H9 (cell line): ENCODE data around the gene CST9L. TPM values are rescaled to one million over a fixed set of nuclear protein-coding genes. Genes with fewer than 3 reads are reported as not detected.

ENCODE experiments used
- DNase-seq: peaks from one replicate; pipeline ENCODE4 v3.0.0-alpha.2; 2017
- H2AFZ ChIP-seq: one replicate; pipeline ENCODE4 v1.6.1; 2013; ENCODE audit warnings: mild to moderate bottlenecking, low read length, control low read depth, moderate library complexity
- H2AK5ac ChIP-seq: 2 replicates; pipeline ENCODE4 v1.6.1; 2013; ENCODE audit warnings: low read length, control low read depth, mixed read lengths; ENCODE audit not compliant: insufficient read length
- H2BK120ac ChIP-seq: one replicate; pipeline ENCODE4 v1.6.1; 2013; ENCODE audit warnings: low read depth, mild to moderate bottlenecking, low read length, control low read depth, inconsistent platforms; ENCODE audit not compliant: poor library complexity, severe bottlenecking
- H2BK12ac ChIP-seq: 2 replicates; pipeline ENCODE4 v1.6.1; 2013; ENCODE audit warnings: low read length, control low read depth, mixed read lengths, low read depth; ENCODE audit not compliant: insufficient read length
- H2BK15ac ChIP-seq: 2 replicates; pipeline ENCODE4 v1.6.1; 2013; ENCODE audit warnings: low read depth, low read length, control low read depth
- H2BK20ac ChIP-seq: one replicate; pipeline ENCODE4 v1.6.1; 2013; ENCODE audit warnings: low read depth, mild to moderate bottlenecking, low read length, control low read depth, inconsistent platforms; ENCODE audit not compliant: poor library complexity, severe bottlenecking
- H2BK5ac ChIP-seq: 2 replicates; pipeline ENCODE4 v1.6.1; 2013; ENCODE audit warnings: low read length, control low read depth, mixed read lengths; ENCODE audit not compliant: insufficient read length
- H3K14ac ChIP-seq: 2 replicates; pipeline ENCODE4 v1.6.1; 2013; ENCODE audit warnings: low read length, control low read depth; ENCODE audit not compliant: insufficient read depth
- H3K18ac ChIP-seq: 2 replicates; pipeline ENCODE4 v1.6.1; 2013; ENCODE audit warnings: low read depth, mild to moderate bottlenecking, mixed read lengths, low read length, control low read depth; ENCODE audit not compliant: insufficient read length
- H3K23ac ChIP-seq: 2 replicates; pipeline ENCODE4 v1.6.1; 2013; ENCODE audit warnings: low read length, control low read depth, mixed read lengths, low read depth; ENCODE audit not compliant: insufficient read length
- H3K23me2 ChIP-seq: 2 replicates; pipeline ENCODE4 v1.6.1; 2013; ENCODE audit warnings: low read depth, mild to moderate bottlenecking, mixed read lengths, low read length, control low read depth; ENCODE audit not compliant: insufficient read length, poor library complexity, severe bottlenecking
- H3K27ac ChIP-seq: 2 replicates; pipeline ENCODE4 v1.5.1; 2013; ENCODE audit warnings: low read length, control low read depth, mixed read lengths, low read depth; ENCODE audit not compliant: insufficient read length
- H3K27me3 ChIP-seq: 2 replicates; pipeline ENCODE4 v1.6.1; 2013; ENCODE audit warnings: low read length, control low read depth, inconsistent platforms; ENCODE audit not compliant: insufficient read depth
- H3K4ac ChIP-seq: 2 replicates; pipeline ENCODE4 v1.6.1; 2013; ENCODE audit warnings: low read depth, mild to moderate bottlenecking, control low read depth, inconsistent platforms, low read length, moderate library complexity
- H3K4me1 ChIP-seq: 2 replicates; pipeline ENCODE4 v1.6.1; 2013; ENCODE audit warnings: low read length, control low read depth, inconsistent platforms; ENCODE audit not compliant: insufficient read depth
- H3K4me2 ChIP-seq: 2 replicates; pipeline ENCODE4 v1.6.1; 2013; ENCODE audit warnings: low read length, control low read depth, mixed read lengths; ENCODE audit not compliant: insufficient read length, insufficient read depth
- H3K56ac ChIP-seq: 2 replicates; pipeline ENCODE4 v1.6.1; 2013; ENCODE audit warnings: low read depth, mild to moderate bottlenecking, mixed read lengths, low read length, control low read depth; ENCODE audit not compliant: insufficient read length
- H3K79me1 ChIP-seq: 2 replicates; pipeline ENCODE4 v1.6.1; 2013; ENCODE audit warnings: low read depth, mild to moderate bottlenecking, moderate library complexity, low read length, control low read depth, inconsistent platforms; ENCODE audit not compliant: insufficient read depth, poor library complexity, severe bottlenecking
- H3K79me2 ChIP-seq: 2 replicates; pipeline ENCODE4 v1.6.1; 2013; ENCODE audit warnings: low read length, control low read depth, inconsistent platforms; ENCODE audit not compliant: insufficient read depth
- H3K9ac ChIP-seq: 2 replicates; pipeline ENCODE4 v1.6.1; 2013; ENCODE audit warnings: low read length, control low read depth, mixed read lengths; ENCODE audit not compliant: insufficient read length; ENCODE audit errors: extremely low read depth
- H3K9me3 ChIP-seq: one replicate; pipeline ENCODE4 v1.6.1; 2013; ENCODE audit warnings: low read depth, low read length, inconsistent platforms; ENCODE audit not compliant: control insufficient read depth
- H3T11ph ChIP-seq: one replicate; pipeline ENCODE4 v1.6.1; 2013; ENCODE audit warnings: mild to moderate bottlenecking, low read length, control low read depth, inconsistent platforms
- H4K20me1 ChIP-seq: one replicate; pipeline ENCODE4 v1.6.1; 2013; ENCODE audit not compliant: control insufficient read depth, insufficient read length, insufficient read depth
- H4K5ac ChIP-seq: 2 replicates; pipeline ENCODE4 v1.6.1; 2013; ENCODE audit warnings: low read depth, mild to moderate bottlenecking, mixed read lengths, low read length, control low read depth; ENCODE audit not compliant: insufficient read length
- H4K8ac ChIP-seq: replicated peaks from 2 replicates; pipeline ENCODE4 v1.6.1; 2013; ENCODE audit warnings: low read length, control low read depth, mixed read lengths, low read depth; ENCODE audit not compliant: insufficient read length
- H4K91ac ChIP-seq: 2 replicates; pipeline ENCODE4 v1.6.1; 2013; ENCODE audit warnings: low read depth, mild to moderate bottlenecking, moderate library complexity, mixed read lengths, low read length, control low read depth; ENCODE audit not compliant: insufficient read length
- H3K27ac Mint-ChIP-seq, 3 experiments: 2 replicates in 2 of 3; 3 replicates in 1 of 3; pipeline ENCODE4 v1.8.0; 2020 to 2021; ENCODE audit warnings: mixed read lengths in 3 of 3, mild to moderate bottlenecking in 1 of 3, moderate library complexity in 1 of 3
- H3K27me3 Mint-ChIP-seq: 2 replicates; pipeline ENCODE4 v1.8.0; 2021; ENCODE audit warnings: low read depth, mild to moderate bottlenecking, moderate library complexity, mixed read lengths
- H3K36me3 Mint-ChIP-seq, 3 experiments: 2 replicates in 2 of 3; 3 replicates in 1 of 3; pipeline ENCODE4 v1.8.0; 2020 to 2021; ENCODE audit warnings: low read depth in 3 of 3, mixed read lengths in 3 of 3; ENCODE audit not compliant: insufficient read depth in 1 of 3
- H3K4me1 Mint-ChIP-seq, 2 experiments: 2 replicates each; pipeline ENCODE4 v1.8.0; 2020; ENCODE audit warnings: mixed read lengths in 2 of 2
- H3K4me3 Mint-ChIP-seq, 2 experiments: 2 replicates in 1 of 2; 3 replicates in 1 of 2; pipeline ENCODE4 v1.8.0; 2020 to 2021; ENCODE audit warnings: mild to moderate bottlenecking in 2 of 2, mixed read lengths in 2 of 2, moderate library complexity in 1 of 2
- H3K9me3 Mint-ChIP-seq, 2 experiments: 2 replicates in 1 of 2; 3 replicates in 1 of 2; pipeline ENCODE4 v1.8.0; 2020; ENCODE audit warnings: mild to moderate bottlenecking in 2 of 2, mixed read lengths in 2 of 2, moderate library complexity in 1 of 2
- WGBS: extraction: QIAGEN DNeasy Blood & Tissue Kit; methylation state at CpG from one replicate; pipeline ENCODE4 v1.1.7; 2013; ENCODE audit warnings: missing lambda C conversion rate, low lambda C conversion rate, mixed read lengths; ENCODE audit not compliant: insufficient read length; ENCODE audit errors: extremely low coverage; 5-methylcytosine and 5-hydroxymethylcytosine counted together
- total RNA-seq: library from RNA; stranded (reverse); gene quantifications from 2 replicates; pipeline ENCODE4 v1.2.1, GENCODE V29; 2021
- TF ChIP-seq, protein P1 (sequence below): fragments of 200-600 bp; sonication (generic); conservative IDR thresholded peaks from 3 replicates; pipeline ENCODE4 v1.8.0; 2021; ENCODE audit warnings: antibody characterized with exemption, mild to moderate bottlenecking

Gene CST9L
- total RNA-seq, 1 experiment from 2014 or later, result not detected

DNA sequence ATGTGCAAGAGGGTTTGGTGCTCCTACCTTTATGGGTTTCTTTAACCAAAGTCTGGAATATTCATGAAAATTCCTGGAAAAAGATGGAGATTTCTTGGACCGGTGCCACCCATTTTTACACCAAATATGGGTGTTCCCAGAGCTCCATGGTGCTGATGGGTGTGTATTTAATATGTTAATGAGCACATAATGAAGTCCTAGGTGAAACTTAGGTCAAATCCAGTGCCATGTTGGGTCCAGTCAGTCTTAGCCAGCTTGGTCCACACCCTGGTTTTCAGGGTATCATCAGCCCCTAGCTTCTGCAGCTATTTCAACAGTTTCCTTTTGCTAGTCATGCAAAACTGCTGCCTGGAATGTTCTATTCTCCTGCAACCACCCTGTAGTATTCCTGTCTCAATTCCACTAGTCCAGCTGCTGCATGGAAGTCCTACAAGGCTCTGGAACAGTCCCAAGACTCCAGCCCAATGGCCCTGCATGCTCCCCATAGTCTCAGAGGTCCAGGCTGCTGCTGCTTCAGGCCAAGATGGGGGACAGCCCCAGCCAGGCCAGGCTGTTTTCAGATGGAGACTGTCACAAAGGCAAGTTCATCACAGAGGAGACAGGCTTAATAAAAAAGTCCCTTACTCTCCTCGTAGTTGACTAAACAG, 31.8 kb downstream of the CST9L start:
- H3K9ac ChIP-seq, result no peak overlapping the region
- no peaks in the 10 kb centered on the region for H3K27me3 ChIP-seq
- H4K5ac ChIP-seq, result no peak overlapping the region
- H3T11ph ChIP-seq, result no peak overlapping the region
- no peaks in the 10 kb centered on the region for H3K9me3 ChIP-seq
- no peak overlapping the region for H4K8ac ChIP-seq
- H2BK120ac ChIP-seq, result no peak overlapping the region
- no peaks in the 10 kb centered on the region for H4K20me1 ChIP-seq
- no peaks in the 10 kb centered on the region for H3K79me2 ChIP-seq
- H2BK20ac ChIP-seq, result no peak overlapping the region
- H3K18ac ChIP-seq, result no peak overlapping the region
- no peaks in the 10 kb centered on the region for H3K23me2 ChIP-seq
- no peak overlapping the region for H3K4ac ChIP-seq
- DNase-seq, result no peak
- no peak overlapping the region for H2BK12ac ChIP-seq
- peaks cover 40% of the 10 kb centered on the region in 2 experiments for H3K4me1 Mint-ChIP-seq
- H3K9me3 Mint-ChIP-seq, result peaks cover 0 to 2% of the 10 kb centered on the region in 2 experiments; a peak in 1 of 5 replicates
- H3K56ac ChIP-seq, result no peak overlapping the region
- no peak overlapping the region for H3K4me3 Mint-ChIP-seq
- H3K23ac ChIP-seq, result no peak overlapping the region
- H2BK15ac ChIP-seq, result no peak overlapping the region
- peaks cover 21% of the 10 kb centered on the region for H3K27me3 Mint-ChIP-seq
- TF ChIP-seq, protein P1, sequence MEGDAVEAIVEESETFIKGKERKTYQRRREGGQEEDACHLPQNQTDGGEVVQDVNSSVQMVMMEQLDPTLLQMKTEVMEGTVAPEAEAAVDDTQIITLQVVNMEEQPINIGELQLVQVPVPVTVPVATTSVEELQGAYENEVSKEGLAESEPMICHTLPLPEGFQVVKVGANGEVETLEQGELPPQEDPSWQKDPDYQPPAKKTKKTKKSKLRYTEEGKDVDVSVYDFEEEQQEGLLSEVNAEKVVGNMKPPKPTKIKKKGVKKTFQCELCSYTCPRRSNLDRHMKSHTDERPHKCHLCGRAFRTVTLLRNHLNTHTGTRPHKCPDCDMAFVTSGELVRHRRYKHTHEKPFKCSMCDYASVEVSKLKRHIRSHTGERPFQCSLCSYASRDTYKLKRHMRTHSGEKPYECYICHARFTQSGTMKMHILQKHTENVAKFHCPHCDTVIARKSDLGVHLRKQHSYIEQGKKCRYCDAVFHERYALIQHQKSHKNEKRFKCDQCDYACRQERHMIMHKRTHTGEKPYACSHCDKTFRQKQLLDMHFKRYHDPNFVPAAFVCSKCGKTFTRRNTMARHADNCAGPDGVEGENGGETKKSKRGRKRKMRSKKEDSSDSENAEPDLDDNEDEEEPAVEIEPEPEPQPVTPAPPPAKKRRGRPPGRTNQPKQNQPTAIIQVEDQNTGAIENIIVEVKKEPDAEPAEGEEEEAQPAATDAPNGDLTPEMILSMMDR, result no peak
- H3K79me1 ChIP-seq, result no peaks in the 10 kb centered on the region
- H3K14ac ChIP-seq, result no peak overlapping the region; the same call in 1 of the 2 replicates
- no peak overlapping the region for H3K4me2 ChIP-seq
- H3K27ac Mint-ChIP-seq, result no peak overlapping the region
- H2AFZ ChIP-seq, result no peak overlapping the region
- peaks cover 4% of the 10 kb centered on the region; the same call in 1 of the 2 replicates for H3K4me1 ChIP-seq
- H3K36me3 Mint-ChIP-seq, result peaks cover 0 to 8% (median 4%) of the 10 kb centered on the region in 3 experiments; a peak in 4 of 7 replicates
- no CpG with 5 or more reads among the region's 2 CpGs for WGBS
- no peak overlapping the region for H2BK5ac ChIP-seq
- no peak overlapping the region for H2AK5ac ChIP-seq
- no peak overlapping the region for H4K91ac ChIP-seq
- no peak overlapping the region for H3K27ac ChIP-seq
